ENCODE results near the gene IGDCC3. TPM values are rescaled to one million over a fixed set of nuclear protein-coding genes. Genes with fewer than 3 reads are reported as not detected.

Gene IGDCC3
- total RNA-seq, 2 donors from 2014 or later, result 7.9 to 13.5 TPM

GRCh38 chr15:65423976-65424679, 46.3 kb upstream of the IGDCC3 start:
- Histone ChIP-seq H3K4me3 (ENCODE audit: low read length) (peak overlapping the region; percentile 89), H3K27ac (ENCODE audit: low read depth, low read length) (no peak overlapping the region), H3K4me1 (ENCODE audit: control insufficient read depth, insufficient read depth, low read length) (peaks cover 22% of the 10 kb centered on the region), H3K9ac (ENCODE audit: extremely low read depth, low read length, poor library complexity, severe bottlenecking) (no peak overlapping the region), H3K9me3 (ENCODE audit: control insufficient read depth, low read length) (no peaks in the 10 kb centered on the region), H3K36me3 (ENCODE audit: control insufficient read depth, insufficient read depth, low read length) (peaks cover 5% of the 10 kb centered on the region), H3K27me3 (ENCODE audit: control insufficient read depth, insufficient read depth, low read length, poor library complexity, severe bottlenecking) (no peaks in the 10 kb centered on the region)
- Mint-ChIP-seq H3K9me3 (no peaks in the 10 kb centered on the region), H3K27me3 (ENCODE audit: insufficient read depth) (peaks cover 8% of the 10 kb centered on the region), H3K4me1 (peaks cover 36% of the 10 kb centered on the region), H3K36me3 (ENCODE audit: low read depth) (no peaks in the 10 kb centered on the region), H3K27ac (no peak overlapping the region), H3K4me3 (peak overlapping the region; percentile 86)
- TF ChIP-seq CTCF (conservative IDR thresholded peaks at IDR 0.05), result no peak
- WGBS, 2 experiments (ENCODE audit: insufficient coverage in 1 of 2, insufficient read length in 1 of 2), result 87 to 93% methylated on average over 9 of the region's 9 CpGs
- DNase-seq, result peak; percentile 52

GRCh38 chr15:65423150-65423975, 45.6 kb upstream of the IGDCC3 start:
- H3K9me3 Mint-ChIP-seq, result no peaks in the 10 kb centered on the region
- peak overlapping the region; percentile 86 for H3K4me3 Mint-ChIP-seq
- Histone ChIP-seq H3K4me3 (ENCODE audit: low read length) (peak overlapping the region; percentile 89), H3K36me3 (ENCODE audit: control insufficient read depth, insufficient read depth, low read length) (peaks cover 9% of the 10 kb centered on the region), H3K9me3 (ENCODE audit: control insufficient read depth, low read length) (no peaks in the 10 kb centered on the region), H3K4me1 (ENCODE audit: control insufficient read depth, insufficient read depth, low read length) (peaks cover 25% of the 10 kb centered on the region), H3K27ac (ENCODE audit: low read depth, low read length) (peak overlapping the region; percentile 10), H3K9ac (ENCODE audit: extremely low read depth, low read length, poor library complexity, severe bottlenecking) (peak overlapping the region; percentile 76), H3K27me3 (ENCODE audit: control insufficient read depth, insufficient read depth, low read length, poor library complexity, severe bottlenecking) (no peaks in the 10 kb centered on the region)
- H3K27ac Mint-ChIP-seq, result peak overlapping the region; percentile 89
- no peaks in the 10 kb centered on the region for H3K36me3 Mint-ChIP-seq (ENCODE audit: low read depth)
- peak; percentile 83 for DNase-seq
- 14 to 16% methylated on average over 26 to 28 of the region's 28 CpGs for WGBS, 2 experiments (ENCODE audit: insufficient coverage in 1 of 2, insufficient read length in 1 of 2)
- TF ChIP-seq CTCF (conservative IDR thresholded peaks at IDR 0.05), result peak; percentile 26
- H3K4me1 Mint-ChIP-seq, result peaks cover 44% of the 10 kb centered on the region
- H3K27me3 Mint-ChIP-seq (ENCODE audit: insufficient read depth), result peaks cover 8% of the 10 kb centered on the region

GRCh38 chr15:65421360-65422215, 43.8 kb upstream of the IGDCC3 start:
- Histone ChIP-seq H3K36me3 (ENCODE audit: control insufficient read depth, insufficient read depth, low read length) (peaks cover 9% of the 10 kb centered on the region), H3K9ac (ENCODE audit: extremely low read depth, low read length, poor library complexity, severe bottlenecking) (peak overlapping the region; percentile 84), H3K9me3 (ENCODE audit: control insufficient read depth, low read length) (no peaks in the 10 kb centered on the region), H3K27me3 (ENCODE audit: control insufficient read depth, insufficient read depth, low read length, poor library complexity, severe bottlenecking) (no peaks in the 10 kb centered on the region), H3K4me1 (ENCODE audit: control insufficient read depth, insufficient read depth, low read length) (peaks cover 35% of the 10 kb centered on the region), H3K27ac (ENCODE audit: low read depth, low read length) (peak overlapping the region; percentile 96), H3K4me3 (ENCODE audit: low read length) (peak overlapping the region; percentile 96)
- Mint-ChIP-seq H3K27ac (peak overlapping the region; percentile 90), H3K4me1 (peaks cover 60% of the 10 kb centered on the region), H3K27me3 (ENCODE audit: insufficient read depth) (peaks cover 8% of the 10 kb centered on the region), H3K36me3 (ENCODE audit: low read depth) (no peaks in the 10 kb centered on the region), H3K9me3 (no peaks in the 10 kb centered on the region), H3K4me3 (peak overlapping the region; percentile 86)
- 0% methylated on average over 20 to 38 of the region's 39 CpGs for WGBS, 2 experiments (ENCODE audit: insufficient coverage in 1 of 2, insufficient read length in 1 of 2)
- DNase-seq, result peak; percentile 98
- TF ChIP-seq CTCF (conservative IDR thresholded peaks at IDR 0.05), result no peak

Data from endodermal cell (in vitro differentiated cells).